Left lobe of liver (tissue), 2 donors: Measurements from ENCODE around the gene MAP2K2. TPM values are rescaled to one million over a fixed set of nuclear protein-coding genes. Genes with fewer than 3 reads are reported as not detected.
A peak's percentile ranks its signal among the peaks of the same experiment; 100 is the strongest.
"Not testable (repeated sequence)": the region's sequence is repeated elsewhere in the genome, so short reads cannot be mapped to it uniquely, and the experiment has no call there.

ENCODE experiments used
- ATAC-seq: fragments of 200-7000 bp; cut with Tn5 transposase; one replicate; pipeline ENCODE4 v1.9.1; 2020; ENCODE audit warnings: mild to moderate bottlenecking, moderate library complexity
- DNase-seq: peaks from one replicate; pipeline ENCODE4 v3.0.0-alpha.2; 2020; ENCODE audit warnings: low spot score
- total RNA-seq: library from RNA; stranded (reverse); gene quantifications from one replicate; pipeline ENCODE4 v1.2.1, GENCODE V29; 2021
- donor health status: DM: no; HTN: no; CAD: no; lungs with moderate emphysema.
- donor health status: DM: no; HTN: yes; CAD: no.

The MAP2K2 gene
- total RNA-seq, 1 donor from 2014 or later = 63.1 TPM

- ATAC-seq (peak; percentile 68), DNase-seq (no peak)
Measured at GRCh38 chr19:4134351-4134750, 10.4 kb upstream of the MAP2K2 start.

- ATAC-seq (peak; percentile 38), DNase-seq (no peak)
Measured at GRCh38 chr19:4130744-4131438, 7.0 kb upstream of the MAP2K2 start.

GRCh38 chr19:4129050-4129449 is 5.1 kb upstream of the MAP2K2 start:
- ATAC-seq, DNase-seq: not testable (repeated sequence)

- not testable (repeated sequence) for DNase-seq, ATAC-seq
Measured at GRCh38 chr19:4127322-4127721, 3.4 kb upstream of the MAP2K2 start.

- ATAC-seq (no peak), DNase-seq (no peak)
Measured at GRCh38 chr19:4124638-4125037, 716 bp upstream of the MAP2K2 start.

GRCh38 chr19:4122480-4122879 is 1.4 kb downstream of the MAP2K2 start:
- no peak for ATAC-seq
- no peak for DNase-seq

GRCh38 chr19:4121815-4122214 is 2.1 kb downstream of the MAP2K2 start:
- DNase-seq (no peak), ATAC-seq (no peak)

GRCh38 chr19:4121273-4121612 is 2.7 kb downstream of the MAP2K2 start:
- ATAC-seq (no peak), DNase-seq (no peak)

GRCh38 chr19:4120559-4121272 is 3.2 kb downstream of the MAP2K2 start:
- DNase-seq (no peak), ATAC-seq (no peak)

GRCh38 chr19:4119763-4120162 is 4.2 kb downstream of the MAP2K2 start:
- ATAC-seq (no peak), DNase-seq (no peak)

- DNase-seq (no peak), ATAC-seq (no peak)
Measured at GRCh38 chr19:4115818-4116385, 8.0 kb downstream of the MAP2K2 start.

- DNase-seq = no peak
- no peak for ATAC-seq
Measured at GRCh38 chr19:4115050-4115817, 8.7 kb downstream of the MAP2K2 start.

GRCh38 chr19:4114181-4114580 is 9.7 kb downstream of the MAP2K2 start:
- ATAC-seq = no peak
- no peak for DNase-seq

- ATAC-seq = no peak
- DNase-seq = no peak
Measured at GRCh38 chr19:4113398-4114088, 10.4 kb downstream of the MAP2K2 start.

GRCh38 chr19:4112367-4112766 is 11.6 kb downstream of the MAP2K2 start:
- DNase-seq (no peak), ATAC-seq (no peak)

- no peak for DNase-seq
- ATAC-seq = no peak
Measured at GRCh38 chr19:4109626-4109945, 14.3 kb downstream of the MAP2K2 start.

- ATAC-seq (no peak), DNase-seq (no peak)
Measured at GRCh38 chr19:4108767-4109625, 14.9 kb downstream of the MAP2K2 start.

- no peak for ATAC-seq
- DNase-seq = no peak
Measured at GRCh38 chr19:4103080-4103433, 20.9 kb downstream of the MAP2K2 start.

- no peak for ATAC-seq
- no peak for DNase-seq
Measured at GRCh38 chr19:4102339-4103079, 21.4 kb downstream of the MAP2K2 start.

- ATAC-seq = no peak
- DNase-seq = no peak
Measured at GRCh38 chr19:4101496-4101770, 22.5 kb downstream of the MAP2K2 start.
